ENCODE data around the gene FAM222A.

The FAM222A gene

DNA sequence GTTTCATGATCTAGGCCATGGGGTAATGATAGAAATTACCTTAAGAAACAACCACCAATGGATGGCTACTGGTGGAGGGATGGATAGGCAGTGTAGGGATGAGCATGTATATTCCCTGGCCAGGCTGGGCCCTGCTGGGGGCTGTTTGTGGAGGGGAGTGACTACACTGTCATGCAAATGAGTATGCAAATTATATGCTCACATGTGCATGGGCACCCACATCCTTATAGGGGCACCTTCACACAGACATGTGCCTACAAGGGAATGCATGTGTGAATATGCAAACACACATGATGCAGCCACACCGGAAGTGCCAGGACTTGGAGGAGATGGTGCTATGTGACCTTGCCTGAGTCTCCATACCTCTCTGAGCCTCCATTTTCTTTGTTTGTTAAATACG, 39.7 kb upstream of the FAM222A start:
- TF ChIP-seq, protein P1, sequence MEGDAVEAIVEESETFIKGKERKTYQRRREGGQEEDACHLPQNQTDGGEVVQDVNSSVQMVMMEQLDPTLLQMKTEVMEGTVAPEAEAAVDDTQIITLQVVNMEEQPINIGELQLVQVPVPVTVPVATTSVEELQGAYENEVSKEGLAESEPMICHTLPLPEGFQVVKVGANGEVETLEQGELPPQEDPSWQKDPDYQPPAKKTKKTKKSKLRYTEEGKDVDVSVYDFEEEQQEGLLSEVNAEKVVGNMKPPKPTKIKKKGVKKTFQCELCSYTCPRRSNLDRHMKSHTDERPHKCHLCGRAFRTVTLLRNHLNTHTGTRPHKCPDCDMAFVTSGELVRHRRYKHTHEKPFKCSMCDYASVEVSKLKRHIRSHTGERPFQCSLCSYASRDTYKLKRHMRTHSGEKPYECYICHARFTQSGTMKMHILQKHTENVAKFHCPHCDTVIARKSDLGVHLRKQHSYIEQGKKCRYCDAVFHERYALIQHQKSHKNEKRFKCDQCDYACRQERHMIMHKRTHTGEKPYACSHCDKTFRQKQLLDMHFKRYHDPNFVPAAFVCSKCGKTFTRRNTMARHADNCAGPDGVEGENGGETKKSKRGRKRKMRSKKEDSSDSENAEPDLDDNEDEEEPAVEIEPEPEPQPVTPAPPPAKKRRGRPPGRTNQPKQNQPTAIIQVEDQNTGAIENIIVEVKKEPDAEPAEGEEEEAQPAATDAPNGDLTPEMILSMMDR (IDR thresholded peaks at IDR 0.05; ENCODE audit: low read depth, low read length, missing control alignments) = no peak
- no peak for DNase-seq (ENCODE audit: low read depth)
- in situ Hi-C loops (cut with HindIII; ENCODE audit: low sequenced_read_pairs) = no loop called here
- no peak overlapping the region for H3K4me3 ChIP-seq (ENCODE audit: low read depth, low read length)

DNA sequence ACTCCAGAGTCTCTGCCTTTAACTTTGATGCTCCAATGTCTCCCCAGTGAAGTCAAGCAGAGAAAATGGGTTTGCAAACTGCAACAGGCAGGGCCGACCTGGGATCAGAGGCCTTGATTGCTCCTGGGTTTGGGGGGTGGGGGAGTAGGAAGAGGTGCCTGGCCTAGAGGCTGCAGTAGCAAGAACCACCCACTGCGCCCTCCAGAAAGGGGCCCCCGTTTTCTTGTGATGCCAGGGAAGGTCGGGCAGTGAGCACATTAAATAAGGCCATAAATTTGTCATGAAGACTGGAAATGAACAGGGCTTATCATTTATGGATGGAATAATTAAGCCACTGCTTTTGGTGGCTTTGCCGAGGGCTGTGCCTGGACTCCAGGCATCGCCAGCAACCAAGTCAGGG, 38.2 kb upstream of the FAM222A start:
- TF ChIP-seq, protein P1 (IDR thresholded peaks at IDR 0.05; ENCODE audit: low read depth, low read length, missing control alignments) = no peak
- DNase-seq (ENCODE audit: low read depth) = no peak
- no peak overlapping the region for H3K4me3 ChIP-seq (ENCODE audit: low read depth, low read length)
- in situ Hi-C loops (cut with HindIII; ENCODE audit: low sequenced_read_pairs) = no loop called here

DNA sequence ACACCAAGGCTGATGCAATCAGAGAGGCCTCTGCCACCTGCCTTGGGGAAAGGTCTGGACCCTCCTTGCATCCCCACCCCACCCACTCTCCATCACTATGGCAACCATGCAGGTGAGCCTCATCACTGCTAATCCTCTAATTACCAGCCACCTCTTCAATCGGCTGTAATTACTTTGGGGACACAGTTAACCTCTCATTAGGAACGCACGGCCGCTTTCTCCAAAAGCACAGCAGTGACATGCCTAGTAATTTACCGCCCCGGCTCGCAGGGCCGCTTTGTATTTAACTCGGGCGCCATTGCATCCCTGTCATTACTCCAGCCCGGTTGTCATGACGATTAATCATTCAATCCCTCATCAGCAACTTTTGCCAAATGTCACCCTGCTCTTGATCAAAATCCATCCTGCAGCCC, 36.3 kb upstream of the FAM222A start:
- in situ Hi-C loops (cut with HindIII; ENCODE audit: low sequenced_read_pairs) = no loop called here
- no peak overlapping the region for H3K4me3 ChIP-seq (ENCODE audit: low read depth, low read length)
- DNase-seq (ENCODE audit: low read depth) = no peak
- TF ChIP-seq, protein P1 (IDR thresholded peaks at IDR 0.05; ENCODE audit: low read depth, low read length, missing control alignments) = no peak

DNA sequence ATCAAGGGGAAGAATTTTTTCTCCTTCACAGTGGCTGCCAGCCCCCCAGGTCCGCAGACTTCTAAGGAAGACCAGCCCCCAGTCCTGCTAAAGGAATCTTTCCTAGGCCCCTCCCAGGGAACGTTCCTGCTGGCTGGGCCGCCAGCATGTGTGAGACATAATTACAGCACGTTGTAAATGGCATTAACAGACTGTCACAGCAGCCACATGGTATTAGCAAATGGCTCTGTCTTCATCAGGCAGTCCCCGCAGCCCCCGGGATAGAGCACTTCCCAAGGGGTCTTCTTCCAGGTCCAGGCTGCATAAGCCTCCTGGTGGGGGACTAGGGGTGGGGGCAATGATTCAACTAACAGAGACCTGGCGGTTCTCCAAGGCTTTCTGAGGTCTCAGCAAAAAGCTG, 34.9 kb upstream of the FAM222A start:
- in situ Hi-C loops (cut with HindIII; ENCODE audit: low sequenced_read_pairs) = no loop called here
- DNase-seq (ENCODE audit: low read depth) = no peak
- H3K4me3 ChIP-seq (ENCODE audit: low read depth, low read length) = no peak overlapping the region
- TF ChIP-seq, protein P1 (IDR thresholded peaks at IDR 0.05; ENCODE audit: low read depth, low read length, missing control alignments) = no peak

DNA sequence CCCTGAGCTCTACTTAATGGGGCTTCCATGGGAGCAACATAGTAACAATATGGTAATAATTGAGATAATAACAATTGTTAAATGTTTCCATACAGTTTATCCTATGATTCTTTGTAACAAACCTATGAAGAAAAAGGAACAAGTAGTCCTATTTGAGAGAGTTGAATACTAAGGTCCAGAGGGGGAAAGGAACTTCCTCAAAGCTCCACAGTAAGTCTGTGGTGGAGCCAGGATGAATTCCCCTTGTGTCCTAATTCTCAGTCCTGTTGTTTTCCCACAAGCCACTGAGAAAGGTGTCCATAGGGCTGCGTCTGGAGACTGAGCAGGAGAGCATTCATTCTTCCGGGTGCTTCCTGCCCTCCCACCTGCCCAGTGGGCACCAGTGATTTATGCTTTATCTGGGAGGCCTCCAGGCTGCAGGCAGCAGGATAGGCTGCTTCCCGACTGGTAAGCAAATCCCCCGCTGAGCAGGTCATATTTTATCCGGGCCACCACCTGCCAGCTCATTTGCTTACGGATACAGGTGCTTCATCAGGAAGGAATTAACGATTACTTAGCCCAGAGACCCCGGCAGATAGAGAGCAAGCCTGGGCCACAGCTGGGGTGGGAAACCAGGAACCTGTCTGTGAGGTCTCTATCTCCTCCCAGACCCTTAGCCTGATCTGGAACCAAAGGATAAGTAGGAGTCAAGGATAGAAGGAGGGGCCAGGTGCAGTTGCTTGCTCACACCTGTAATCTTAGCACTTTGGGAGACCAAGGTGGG, 33.9 kb upstream of the FAM222A start:
- no peak for DNase-seq (ENCODE audit: low read depth)
- TF ChIP-seq, protein P1 (IDR thresholded peaks at IDR 0.05; ENCODE audit: low read depth, low read length, missing control alignments) = no peak
- in situ Hi-C loops (cut with HindIII; ENCODE audit: low sequenced_read_pairs) = no loop called here
- H3K4me3 ChIP-seq (ENCODE audit: low read depth, low read length) = no peak overlapping the region

DNA sequence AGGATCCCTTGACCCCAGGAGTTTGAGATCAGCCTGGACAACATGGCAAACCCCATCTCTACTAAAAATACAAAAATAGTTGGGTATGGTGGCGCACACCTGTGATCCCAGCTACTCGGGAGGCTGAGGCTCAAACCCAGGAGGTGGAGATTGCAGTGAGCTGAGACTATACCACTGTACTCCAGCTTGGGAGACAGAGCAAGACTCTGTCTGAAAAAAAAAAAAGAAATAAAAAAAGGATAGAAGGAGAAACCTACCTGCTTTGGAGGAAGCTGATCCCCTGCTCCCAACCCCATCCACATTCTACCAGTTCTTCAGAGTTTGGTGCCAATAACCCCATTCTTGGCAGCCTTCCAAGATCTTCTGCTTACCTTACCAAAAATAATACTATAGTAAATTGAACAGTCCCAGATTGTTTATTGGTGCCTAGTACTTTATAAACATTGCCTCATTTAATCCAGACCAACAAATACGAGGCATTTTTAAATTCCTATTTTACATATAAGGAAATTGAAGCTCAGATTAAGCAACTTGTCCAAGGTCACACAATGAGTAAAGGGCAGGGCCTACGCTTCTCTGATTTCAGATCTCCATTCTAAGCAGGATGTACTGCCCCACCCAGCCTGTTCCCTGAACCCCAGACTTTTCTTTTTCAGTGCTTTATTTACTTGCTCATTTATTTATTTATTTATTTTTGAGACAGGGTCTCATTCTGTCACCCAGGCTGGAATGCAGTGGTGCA, 33.2 kb upstream of the FAM222A start:
- no peak for DNase-seq (ENCODE audit: low read depth)
- in situ Hi-C loops (cut with HindIII; ENCODE audit: low sequenced_read_pairs) = no loop called here
- TF ChIP-seq, protein P1 (IDR thresholded peaks at IDR 0.05; ENCODE audit: low read depth, low read length, missing control alignments) = no peak
- no peak overlapping the region for H3K4me3 ChIP-seq (ENCODE audit: low read depth, low read length)
